Smooth muscle cell (in vitro differentiated cells): Measurements from ENCODE around the gene MRTFA. TPM values are rescaled to one million over a fixed set of nuclear protein-coding genes. Genes with fewer than 3 reads are reported as not detected.
A peak's percentile ranks its signal among the peaks of the same experiment; 100 is the strongest.

Source experiments
- DNase-seq: peaks from one replicate; lab custom pipeline; 2025; ENCODE audit not compliant: unreplicated experiment; lab: John Stamatoyannopoulos, UW
- H2AFZ ChIP-seq: fragments of 200-600 bp; sonication (generic); 2 replicates; pipeline ENCODE4 v1.6.0; 2016; ENCODE audit warnings: antibody characterized with exemption, low read depth, mild to moderate bottlenecking
- H3F3A ChIP-seq: fragments of 200-600 bp; sonication (generic); 2 replicates; pipeline ENCODE4 v1.6.0; 2017; ENCODE audit warnings: antibody characterized with exemption, low read depth
- H3K27ac ChIP-seq: fragments of 200-600 bp; sonication (generic); 2 replicates; pipeline ENCODE4 v1.5.1; 2016; ENCODE audit warnings: low read depth, mild to moderate bottlenecking
- H3K27me3 ChIP-seq: fragments of 200-600 bp; sonication (generic); 2 replicates; pipeline ENCODE4 v1.6.1; 2016; ENCODE audit warnings: low read depth, mild to moderate bottlenecking
- H3K36me3 ChIP-seq: fragments of 200-600 bp; sonication (generic); 2 replicates; pipeline ENCODE4 v1.5.1; 2016; ENCODE audit warnings: low read depth
- H3K4me1 ChIP-seq: fragments of 200-600 bp; sonication (generic); 2 replicates; pipeline ENCODE4 v1.5.1; 2016; ENCODE audit warnings: low read depth
- H3K4me2 ChIP-seq: fragments of 200-600 bp; sonication (generic); 2 replicates; pipeline ENCODE4 v1.6.0; 2016; ENCODE audit warnings: mild to moderate bottlenecking
- H3K4me3 ChIP-seq: fragments of 200-600 bp; sonication (generic); 2 replicates; pipeline ENCODE4 v1.5.1; 2016; ENCODE audit warnings: mild to moderate bottlenecking
- H3K79me2 ChIP-seq: fragments of 200-600 bp; sonication (generic); 2 replicates; pipeline ENCODE4 v1.6.0; 2016; ENCODE audit warnings: low read depth, mild to moderate bottlenecking
- H3K9ac ChIP-seq: fragments of 200-600 bp; sonication (generic); 2 replicates; pipeline ENCODE4 v1.6.0; 2016; ENCODE audit warnings: low read depth
- H3K9me3 ChIP-seq: fragments of 200-600 bp; sonication (generic); replicated peaks from 2 replicates; pipeline ENCODE4 v1.5.1; 2016; ENCODE audit warnings: low read depth
- H4K20me1 ChIP-seq: fragments of 200-600 bp; sonication (generic); 2 replicates; pipeline ENCODE4 v1.6.0; 2016; ENCODE audit warnings: low read depth
- WGBS: methylation state at CpG from one replicate; pipeline ENCODE4 v1.1.7; 2016; ENCODE audit warnings: low lambda C conversion rate; 5-methylcytosine and 5-hydroxymethylcytosine counted together
- polyA plus RNA-seq: library from polyadenylated mRNA; unstranded; fragments of >200 nt; fragmentation: Nextera tagmentation; extraction: Ambion mirVana; gene quantifications from 2 replicates; pipeline ENCODE4 v1.2.1, GENCODE V29; 2016
- total RNA-seq: library from RNA; depleted of rRNA; stranded (reverse); fragments of >200 nt; gene quantifications from 2 replicates; pipeline ENCODE4 v1.2.3, GENCODE V29; 2014
- TF ChIP-seq, protein P1 (sequence below): fragments of 200-600 bp; sonication (generic); IDR thresholded peaks from 2 replicates; pipeline ENCODE4 v1.5.1; 2017; ENCODE audit warnings: borderline replicate concordance, mild to moderate bottlenecking, antibody characterized with exemption; ENCODE audit not compliant: insufficient read depth, poor library complexity, severe bottlenecking

Gene MRTFA
- total RNA-seq = 34.1 and 41.7 TPM in 2 replicates
- polyA plus RNA-seq = 25.5 and 44.3 TPM in 2 replicates

GRCh38 chr22:40636380-40637182 lies at the start of gene MRTFA:
MRTFA (minus strand) TSS chr22:40636719.
- H3K4me2 ChIP-seq = peak within 1 kb of the TSS; percentile 99
- no peaks in the 10 kb centered on the region for H3K27me3 ChIP-seq
- H3K9ac ChIP-seq = peak within 1 kb of the TSS; percentile 94
- peaks cover 52% of the 10 kb centered on the region for H3K79me2 ChIP-seq
- peak within 1 kb of the TSS; percentile 89 for H3K27ac ChIP-seq
- no peaks in the 10 kb centered on the region for H3F3A ChIP-seq
- DNase-seq = peak; percentile 93
- WGBS = 1% methylated on average over 68 of the region's 82 CpGs
- no peaks in the 10 kb centered on the region for H3K36me3 ChIP-seq
- H3K9me3 ChIP-seq = no peaks in the 10 kb centered on the region
- peak within 1 kb of the TSS; percentile 88 for H3K4me3 ChIP-seq
- H2AFZ ChIP-seq = peak within 1 kb of the TSS; percentile 99
- H4K20me1 ChIP-seq = peaks cover 47% of the 10 kb centered on the region
- H3K4me1 ChIP-seq = peaks cover 8% of the 10 kb centered on the region
- TF ChIP-seq, protein P1, sequence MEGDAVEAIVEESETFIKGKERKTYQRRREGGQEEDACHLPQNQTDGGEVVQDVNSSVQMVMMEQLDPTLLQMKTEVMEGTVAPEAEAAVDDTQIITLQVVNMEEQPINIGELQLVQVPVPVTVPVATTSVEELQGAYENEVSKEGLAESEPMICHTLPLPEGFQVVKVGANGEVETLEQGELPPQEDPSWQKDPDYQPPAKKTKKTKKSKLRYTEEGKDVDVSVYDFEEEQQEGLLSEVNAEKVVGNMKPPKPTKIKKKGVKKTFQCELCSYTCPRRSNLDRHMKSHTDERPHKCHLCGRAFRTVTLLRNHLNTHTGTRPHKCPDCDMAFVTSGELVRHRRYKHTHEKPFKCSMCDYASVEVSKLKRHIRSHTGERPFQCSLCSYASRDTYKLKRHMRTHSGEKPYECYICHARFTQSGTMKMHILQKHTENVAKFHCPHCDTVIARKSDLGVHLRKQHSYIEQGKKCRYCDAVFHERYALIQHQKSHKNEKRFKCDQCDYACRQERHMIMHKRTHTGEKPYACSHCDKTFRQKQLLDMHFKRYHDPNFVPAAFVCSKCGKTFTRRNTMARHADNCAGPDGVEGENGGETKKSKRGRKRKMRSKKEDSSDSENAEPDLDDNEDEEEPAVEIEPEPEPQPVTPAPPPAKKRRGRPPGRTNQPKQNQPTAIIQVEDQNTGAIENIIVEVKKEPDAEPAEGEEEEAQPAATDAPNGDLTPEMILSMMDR = no peak

GRCh38 chr22:40685406-40685805 lies 48.9 kb upstream of the MRTFA start:
- Histone ChIP-seq H3K4me2 (no peak overlapping the region), H3F3A (peaks cover 23% of the 10 kb centered on the region), H4K20me1 (no peaks in the 10 kb centered on the region), H3K4me1 (peaks cover 28% of the 10 kb centered on the region), H2AFZ (no peak overlapping the region), H3K9me3 (no peaks in the 10 kb centered on the region), H3K4me3 (no peak overlapping the region), H3K27ac (no peak overlapping the region), H3K9ac (no peak overlapping the region), H3K79me2 (no peaks in the 10 kb centered on the region), H3K36me3 (no peaks in the 10 kb centered on the region), H3K27me3 (no peaks in the 10 kb centered on the region)
- TF ChIP-seq, protein P1 = no peak
- WGBS = 97% methylated on average over 3 of the region's 3 CpGs
- DNase-seq = no peak

DNA sequence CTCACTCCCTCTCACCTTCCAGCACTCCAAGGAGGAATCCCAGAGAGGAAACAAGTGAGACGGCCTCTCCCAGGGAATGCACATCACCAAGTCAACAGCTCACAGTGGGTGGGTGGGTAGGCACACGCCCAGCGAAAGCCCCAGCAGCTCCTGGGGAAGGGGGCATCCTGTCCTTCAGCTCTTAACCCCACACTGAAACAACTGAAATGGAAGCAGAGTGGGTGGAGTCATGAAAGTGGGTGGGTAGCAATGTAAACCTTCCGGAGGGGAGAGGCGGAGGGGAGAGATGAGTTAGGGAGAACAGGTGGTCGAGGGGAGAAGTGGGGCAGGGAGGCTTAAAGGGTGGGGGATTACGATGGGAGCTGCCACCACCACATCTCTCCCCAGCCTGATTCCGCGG lies 48.2 kb upstream of the MRTFA start:
- no peak overlapping the region for H3K27ac ChIP-seq
- peaks cover 23% of the 10 kb centered on the region for H3F3A ChIP-seq
- peak overlapping the region; percentile 39 for H2AFZ ChIP-seq

More for the DNA sequence above, 48.2 kb upstream of the MRTFA start:
- Histone ChIP-seq H3K4me3 (no peak overlapping the region), H4K20me1 (no peaks in the 10 kb centered on the region), H3K4me2 (peak overlapping the region; percentile 36), H3K9me3 (no peaks in the 10 kb centered on the region), H3K4me1 (peaks cover 34% of the 10 kb centered on the region), H3K9ac (no peak overlapping the region), H3K27me3 (no peaks in the 10 kb centered on the region), H3K79me2 (no peaks in the 10 kb centered on the region), H3K36me3 (no peaks in the 10 kb centered on the region)
- WGBS = 37% methylated on average over 7 of the region's 9 CpGs
- TF ChIP-seq, protein P1 = no peak
- DNase-seq = no peak
